Sigmoid colon (tissue), 3 donors: Measurements from ENCODE around the gene MRC1.

Experiments used
- CTCF ChIP-seq, 4 experiments: fragments of 450-650 bp in 3 of 4; fragments of 200-600 bp in 1 of 4; IDR thresholded peaks; one replicate each; pipeline ENCODE4 v1.5.1; 2016 to 2019; ENCODE audit warnings: antibody characterized with exemption in 4 of 4, mild to moderate bottlenecking in 3 of 4, moderate library complexity in 2 of 4
- POLR2A ChIP-seq, 2 donors: fragments of 450-650 bp; IDR thresholded peaks; one replicate each; pipeline ENCODE4 v1.6.1; 2016; ENCODE audit warnings: antibody characterized with exemption in 2 of 2, mild to moderate bottlenecking in 2 of 2, moderate library complexity in 2 of 2

- TF ChIP-seq CTCF (IDR thresholded peaks at IDR 0.05) (peak in 3 of 4 experiments; percentile 57 to 68 (median 60)), POLR2A (IDR thresholded peaks at IDR 0.05) (no peak)
These were observed 101.1 kb downstream of the MRC1 start for GRCh38 chr10:17910125-17910789.
